NCI-H187 (cell line): ENCODE results near the gene NTMT2.
"Not testable (repeated sequence)": the region's sequence is repeated elsewhere in the genome, so short reads cannot be mapped to it uniquely, and the experiment has no call there.

ENCODE experiments used
- DNase-seq, 2 experiments: peaks; one replicate each; lab custom pipeline; 2025; lab: John Stamatoyannopoulos, UW

Gene NTMT2

DNA sequence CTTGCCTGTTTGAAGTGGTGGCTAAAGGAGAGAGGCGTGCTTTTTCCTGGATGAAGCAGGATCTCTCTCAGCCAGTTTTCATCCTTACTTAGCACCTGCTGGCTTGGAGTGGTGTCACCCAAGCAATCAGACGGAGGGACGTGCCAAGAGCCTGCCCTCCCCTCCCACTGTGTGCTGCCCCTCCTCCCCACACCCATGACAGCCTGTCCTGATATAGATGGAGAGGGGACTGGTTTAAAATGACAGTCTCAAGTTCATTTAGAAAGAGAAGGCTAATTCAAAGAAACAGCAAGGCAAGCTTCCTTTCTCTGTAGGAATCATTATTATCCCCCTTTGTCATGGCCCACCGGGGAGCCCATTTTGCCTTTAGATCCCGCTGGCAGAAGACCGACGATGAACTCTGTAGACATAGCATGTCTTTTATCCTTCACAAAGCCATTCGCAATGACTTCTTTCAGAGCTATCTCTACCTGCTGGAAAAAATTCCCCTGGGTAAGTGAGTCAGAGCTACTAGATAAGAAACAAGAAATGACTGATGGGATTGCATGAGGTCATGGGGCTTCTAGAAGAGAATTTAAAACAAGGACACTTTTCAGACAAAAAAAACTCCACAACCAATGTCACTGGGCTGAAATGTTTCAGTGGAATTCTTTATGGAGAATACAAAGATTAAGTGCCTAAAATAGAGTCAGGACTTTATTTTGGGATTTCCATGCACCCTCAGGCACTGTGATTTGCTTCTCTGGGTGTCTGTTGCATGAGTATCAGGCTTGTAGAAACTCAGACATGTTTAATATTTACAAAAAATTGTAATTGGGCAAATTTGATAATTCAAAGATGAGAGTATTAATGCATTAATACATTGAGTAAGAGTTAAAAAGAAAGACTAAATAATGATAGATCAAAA lies at the start of gene NTMT2:
Gene NTMT2, plus strand, starts transcription at position 190 of the 907 bp plus-strand sequence. Its CDS starts 149 bp downstream, at position 339.
- DNase-seq = peak; percentile 84 to 90

DNA sequence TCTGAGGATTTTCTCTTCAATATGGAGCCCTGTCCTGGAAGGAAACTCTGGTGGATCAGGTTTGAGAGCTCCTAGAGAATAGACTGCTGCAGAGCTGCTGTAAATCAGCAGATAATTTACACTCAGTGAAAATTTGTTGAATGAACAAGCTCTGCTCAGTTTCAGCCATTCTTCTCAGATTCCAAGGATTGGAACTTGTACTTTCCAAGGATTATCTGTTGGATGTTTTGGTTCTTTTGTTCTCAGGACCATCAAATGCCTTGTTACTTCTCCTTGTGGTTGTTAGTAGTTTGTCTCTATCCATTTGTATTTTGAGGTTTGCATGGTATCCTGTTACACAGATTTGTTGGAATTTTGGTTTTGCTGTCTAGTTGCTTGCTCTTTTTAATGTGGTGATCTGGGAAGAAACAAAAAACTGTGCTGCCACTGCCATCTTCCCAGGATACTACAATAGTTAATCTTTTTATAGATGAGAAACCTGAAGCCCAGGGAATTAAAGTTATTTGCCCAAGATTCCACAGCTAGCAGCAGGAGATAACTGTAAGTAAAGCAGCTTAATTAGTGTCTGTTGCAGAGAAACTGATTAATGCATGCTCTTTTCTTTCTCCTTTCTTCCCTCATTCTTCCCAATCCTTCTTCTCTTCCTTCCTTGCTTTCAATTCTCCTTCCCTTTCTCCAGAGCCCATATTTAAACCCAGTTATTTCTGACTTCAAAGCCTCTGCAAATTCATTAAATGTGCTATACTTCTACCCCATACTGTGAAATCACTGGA lies 49.6 kb upstream of the NTMT2 start:
- no peak for DNase-seq

DNA sequence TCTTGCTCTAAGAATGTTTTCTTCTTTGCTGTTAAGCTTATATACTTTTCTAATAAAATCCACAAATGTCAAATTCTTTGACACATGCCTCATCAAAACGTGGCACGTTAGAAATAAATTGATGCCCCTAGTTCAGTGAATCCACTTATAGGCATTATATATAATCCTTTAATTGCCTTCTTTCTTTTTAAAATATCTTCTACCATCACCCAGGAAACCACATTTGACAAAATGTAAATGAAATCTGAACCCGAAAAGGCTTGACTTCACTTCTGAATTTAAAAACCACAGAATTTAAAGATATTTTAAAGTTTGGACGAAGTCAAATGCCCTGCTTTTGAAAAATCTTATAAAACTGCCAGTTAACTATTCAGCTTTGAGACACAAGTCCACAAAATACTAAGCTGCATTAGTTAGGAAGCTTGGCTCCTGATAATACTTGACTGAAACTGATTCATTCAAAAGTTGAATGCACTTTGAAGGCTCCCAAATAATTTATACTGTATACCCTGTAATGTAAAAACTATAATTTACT lies 48.9 kb upstream of the NTMT2 start:
- DNase-seq = no peak

DNA sequence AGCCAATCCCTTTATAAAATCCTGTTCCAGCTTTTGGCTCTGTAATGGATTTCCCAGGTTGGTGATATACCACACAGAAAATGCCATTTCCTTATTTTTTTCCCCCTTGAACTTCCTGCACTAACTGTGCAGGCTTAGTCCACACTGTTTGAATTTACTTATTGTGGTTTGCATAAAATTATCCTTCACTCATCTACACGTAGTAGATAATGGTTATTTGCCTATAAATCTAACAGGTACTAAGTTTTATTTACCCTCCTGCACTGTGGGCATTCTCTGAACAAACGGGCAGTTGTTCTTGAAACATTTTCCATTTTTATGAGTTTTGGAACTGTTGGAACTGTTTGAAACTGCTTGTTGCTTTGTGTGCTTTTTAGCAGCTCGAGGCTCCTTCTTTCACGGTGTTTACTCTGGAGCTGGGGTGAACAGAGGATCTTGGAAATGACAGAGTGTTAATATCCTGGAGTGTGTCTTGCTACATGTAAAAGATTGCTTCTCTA lies 48.3 kb upstream of the NTMT2 start:
- no peak for DNase-seq

DNA sequence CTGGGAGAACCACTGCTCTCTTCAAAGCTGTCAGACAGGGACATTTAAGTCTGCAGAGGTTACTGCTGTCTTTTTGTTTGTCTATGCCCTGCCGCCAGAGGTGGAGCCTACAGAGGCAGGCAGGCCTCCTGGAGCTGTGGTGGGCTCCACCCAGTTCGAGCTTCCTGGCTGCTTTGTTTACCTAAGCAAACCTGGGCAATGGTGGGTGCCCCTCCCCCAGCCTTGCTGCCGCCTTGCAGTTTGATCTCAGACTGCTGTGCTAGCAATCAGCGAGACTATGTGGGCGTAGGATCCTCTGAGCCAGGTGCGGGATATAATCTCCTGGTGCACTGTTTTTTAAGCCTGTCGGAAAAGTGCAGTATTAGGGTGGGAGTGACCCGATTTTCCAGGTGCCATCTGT lies 32.6 kb upstream of the NTMT2 start:
- DNase-seq = not testable (repeated sequence)

DNA sequence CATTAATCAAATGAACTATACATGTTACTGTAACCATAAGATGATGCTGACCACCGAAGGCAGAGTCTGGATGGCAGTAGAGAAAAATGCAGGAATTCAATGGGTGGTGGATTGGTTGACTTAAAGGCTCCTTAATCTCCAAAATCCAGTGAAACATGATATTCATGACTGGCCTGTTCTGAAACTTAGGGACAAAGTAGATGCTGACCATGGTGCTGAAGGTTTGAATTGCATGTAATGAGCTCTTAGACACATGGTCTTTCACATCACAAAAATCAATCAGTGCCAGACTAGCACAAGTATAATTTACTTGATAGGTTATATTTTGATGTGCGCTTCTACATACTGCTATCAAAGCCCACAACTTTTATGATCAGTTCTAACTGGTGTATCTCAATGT lies 30.9 kb upstream of the NTMT2 start:
- no peak for DNase-seq

DNA sequence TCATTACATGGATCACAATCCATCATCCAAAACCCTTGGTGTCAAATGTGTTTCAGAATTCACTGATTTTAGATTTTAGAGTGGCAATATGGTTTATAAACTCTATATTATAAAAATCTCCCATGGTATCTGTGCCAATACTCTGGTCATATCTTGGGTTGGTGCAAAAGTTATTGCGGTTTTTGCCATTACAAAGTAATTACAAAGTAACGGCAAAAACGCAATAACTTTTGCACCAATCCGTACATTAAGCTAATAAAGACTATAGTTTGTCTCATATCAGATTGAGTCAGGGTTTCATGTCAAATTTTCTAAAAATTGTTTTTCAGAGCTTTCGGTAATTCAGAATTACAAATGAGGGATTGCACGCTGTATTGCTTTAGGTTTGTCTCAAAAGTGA lies 23.4 kb upstream of the NTMT2 start:
- DNase-seq = no peak

DNA sequence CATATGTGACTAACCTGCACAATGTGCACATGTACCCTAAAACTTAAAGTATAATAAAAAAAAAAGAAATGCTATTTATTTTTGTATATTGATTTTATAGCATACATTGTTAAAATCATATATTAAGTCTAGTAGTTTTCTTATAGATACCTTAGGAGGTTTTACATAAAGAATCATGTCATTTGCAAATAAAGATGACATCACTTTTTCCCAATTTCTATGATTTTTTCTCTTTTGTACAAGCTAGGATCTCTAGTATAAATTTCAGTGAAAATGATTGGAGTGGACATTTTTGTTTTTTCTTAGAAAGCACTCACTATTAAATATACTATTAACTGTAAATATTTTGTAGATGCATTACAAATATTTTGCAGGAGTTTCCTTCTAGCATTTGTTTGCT lies 20.5 kb upstream of the NTMT2 start:
- DNase-seq = no peak

DNA sequence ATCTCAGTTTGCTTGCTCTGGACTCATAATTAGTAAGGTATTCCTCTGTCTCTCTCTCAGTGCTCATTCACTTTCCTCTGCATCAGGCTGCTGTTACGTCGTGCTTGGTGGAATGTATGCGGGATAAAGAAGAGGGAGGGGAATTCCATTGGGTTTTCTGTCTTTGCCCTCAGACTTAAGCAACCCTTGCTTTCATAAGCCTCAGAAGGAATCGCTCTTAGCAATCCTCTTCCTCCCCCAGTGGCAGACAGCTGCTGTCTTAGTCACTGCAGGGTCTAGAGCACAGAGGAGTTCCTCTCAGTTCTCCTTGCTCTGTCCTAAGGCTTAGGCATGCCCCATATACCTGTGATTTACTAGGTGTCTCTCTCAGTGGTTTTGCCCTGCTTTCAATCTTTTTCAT lies 19.1 kb upstream of the NTMT2 start:
- DNase-seq = no peak

DNA sequence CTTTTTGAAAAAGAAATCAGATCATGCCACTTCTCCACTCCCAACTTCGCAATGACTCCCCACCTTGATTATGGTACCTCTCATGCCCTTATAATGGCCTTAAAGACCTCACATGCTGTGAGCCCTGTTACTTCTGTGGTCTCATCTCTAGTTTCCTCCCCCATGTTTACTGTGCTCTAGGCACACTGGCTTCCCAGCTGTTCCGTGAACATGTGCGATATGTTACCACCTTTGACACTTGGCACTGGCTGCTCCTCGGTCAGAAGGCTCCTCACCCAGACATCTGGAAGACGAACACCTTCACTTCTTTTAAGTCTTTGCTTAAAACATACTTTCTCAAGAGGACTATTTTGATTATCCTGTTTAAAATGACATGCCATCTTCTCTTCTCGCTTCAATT lies 14.3 kb upstream of the NTMT2 start:
- DNase-seq = no peak

DNA sequence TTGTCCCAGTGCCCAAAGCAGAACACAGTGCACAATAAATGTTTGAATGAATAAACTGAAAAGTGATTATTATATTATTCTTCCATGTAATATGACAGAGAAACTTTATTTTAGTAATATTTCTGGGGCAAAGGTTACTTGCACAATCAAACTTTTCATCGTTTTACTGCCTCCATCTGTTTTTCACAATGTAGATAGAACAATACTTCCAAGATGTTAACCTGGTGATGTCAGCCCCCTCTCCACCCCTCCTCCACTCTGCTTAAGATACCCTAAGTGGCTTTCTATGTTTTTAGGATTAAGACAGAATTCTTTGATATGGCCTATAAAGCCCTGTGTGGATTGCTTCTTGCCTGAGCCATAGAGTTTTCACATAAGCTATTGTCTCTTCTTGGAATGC lies 13.8 kb upstream of the NTMT2 start:
- DNase-seq = no peak

DNA sequence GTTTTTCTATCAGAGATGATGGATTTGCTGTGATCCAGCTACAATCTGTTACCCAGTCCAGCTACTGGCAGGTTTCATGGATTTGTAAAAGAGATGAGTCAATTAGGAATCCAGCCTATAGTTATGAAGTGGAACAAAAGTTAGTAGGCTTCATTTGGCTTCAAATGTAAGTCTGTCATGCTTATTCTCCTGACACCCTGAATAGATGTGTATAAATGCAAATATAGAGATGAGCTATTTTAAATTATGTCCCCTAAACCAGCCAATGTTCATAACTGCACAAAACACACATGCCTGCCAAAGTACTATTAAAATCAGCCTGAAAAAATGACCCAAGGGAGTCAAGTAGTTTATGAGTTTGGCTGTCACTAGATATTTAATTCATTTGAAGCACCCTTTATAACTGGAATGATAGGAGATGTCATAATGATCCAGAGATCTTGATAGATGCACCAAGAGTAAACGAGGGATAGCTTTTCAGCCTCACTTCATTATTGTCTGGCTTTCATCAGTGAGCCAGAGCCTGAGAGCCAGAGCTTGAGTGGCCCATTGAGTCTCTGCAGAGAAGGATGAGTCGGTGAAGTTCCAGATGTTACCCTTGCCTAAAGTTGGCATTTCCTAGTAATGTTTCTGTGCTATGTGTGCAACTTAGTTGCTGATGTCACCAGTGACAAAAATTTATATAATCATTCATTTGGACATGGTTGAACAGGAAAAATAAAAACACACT lies 11.8 kb upstream of the NTMT2 start:
- no peak for DNase-seq

DNA sequence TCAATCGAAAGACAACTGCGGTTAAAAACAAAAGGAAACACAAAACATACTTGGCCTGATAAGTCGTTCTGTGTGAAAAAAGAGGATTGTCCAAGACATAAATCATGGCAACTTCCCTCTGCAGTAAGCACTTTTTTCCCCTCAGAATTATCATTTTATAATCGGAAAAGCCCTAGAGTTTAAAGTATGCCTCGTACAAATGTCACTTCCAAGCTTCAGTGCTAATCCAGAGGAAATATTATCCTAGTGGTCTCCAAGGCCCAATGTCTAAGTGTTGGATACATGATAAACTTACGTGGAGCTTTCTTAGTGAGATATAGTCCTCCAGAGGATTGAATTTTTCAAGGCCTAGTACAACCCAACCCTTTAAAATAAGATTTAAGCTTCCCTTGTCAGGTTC lies 11.2 kb upstream of the NTMT2 start:
- no peak for DNase-seq

DNA sequence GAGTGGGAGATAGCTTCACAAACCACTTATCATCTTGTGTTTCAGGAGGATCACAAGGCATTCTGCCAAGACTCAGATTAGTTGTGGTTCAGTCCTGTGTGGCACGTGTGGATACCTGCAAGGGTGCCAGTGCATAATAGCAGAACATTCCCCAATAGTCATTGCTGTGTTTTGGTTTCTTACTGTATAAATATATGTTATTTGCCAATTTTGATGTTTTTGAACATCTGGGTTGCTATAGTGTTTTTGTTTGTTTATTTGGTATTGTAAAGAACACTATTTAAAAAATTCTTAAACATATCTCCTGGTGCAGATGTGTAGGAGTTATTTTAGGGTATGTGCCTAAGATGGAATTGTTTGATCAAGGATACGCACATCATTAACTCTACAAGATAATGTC lies 5.4 kb upstream of the NTMT2 start:
- DNase-seq = no peak

DNA sequence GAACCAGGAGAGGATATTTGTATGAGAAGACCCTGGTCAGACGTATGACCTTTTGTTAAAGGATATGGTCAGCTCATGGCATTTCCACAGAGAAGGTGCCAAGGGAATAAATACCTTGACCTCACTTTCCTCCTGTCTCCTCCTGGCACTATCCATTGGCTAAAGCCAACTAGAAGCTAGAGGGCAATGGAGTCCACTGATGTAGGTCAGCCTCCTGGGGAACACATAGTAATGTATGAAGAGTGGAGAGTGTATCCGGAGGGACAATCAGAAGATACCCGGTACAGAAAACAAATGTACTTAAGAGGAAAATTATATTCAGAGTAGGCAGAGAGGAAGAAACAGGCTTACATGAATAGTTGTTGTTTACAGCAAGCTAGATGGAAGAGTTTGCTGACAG lies 698 bp upstream of the NTMT2 start:
- peak in 1 of 2 experiments; percentile 75 for DNase-seq

DNA sequence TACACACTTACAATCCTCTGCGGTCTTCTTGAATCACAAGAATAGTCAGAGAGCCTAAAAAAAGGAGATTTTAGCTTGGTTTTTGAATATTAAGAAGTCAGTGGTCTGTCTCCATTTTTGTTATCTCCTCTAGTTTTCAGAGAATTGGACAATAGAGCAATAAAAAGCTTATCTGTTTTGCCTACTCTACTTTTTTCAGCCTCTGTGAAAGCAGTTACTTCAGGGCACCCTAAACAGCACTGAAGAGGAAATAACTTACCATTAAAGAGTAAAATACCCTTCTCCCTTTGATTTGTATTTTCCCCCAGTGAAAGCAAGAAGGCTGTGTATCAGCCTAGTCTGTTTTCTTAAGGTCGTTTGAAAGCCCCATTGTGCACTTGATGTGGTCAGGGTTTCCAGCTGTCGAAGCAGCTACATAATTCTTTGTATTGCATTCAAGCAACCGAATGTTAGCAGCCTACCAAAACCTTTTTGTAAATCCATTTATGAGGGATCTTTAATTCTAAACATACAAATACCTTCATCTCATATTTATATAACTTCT lies 1.0 kb downstream of the NTMT2 start:
- no peak for DNase-seq

DNA sequence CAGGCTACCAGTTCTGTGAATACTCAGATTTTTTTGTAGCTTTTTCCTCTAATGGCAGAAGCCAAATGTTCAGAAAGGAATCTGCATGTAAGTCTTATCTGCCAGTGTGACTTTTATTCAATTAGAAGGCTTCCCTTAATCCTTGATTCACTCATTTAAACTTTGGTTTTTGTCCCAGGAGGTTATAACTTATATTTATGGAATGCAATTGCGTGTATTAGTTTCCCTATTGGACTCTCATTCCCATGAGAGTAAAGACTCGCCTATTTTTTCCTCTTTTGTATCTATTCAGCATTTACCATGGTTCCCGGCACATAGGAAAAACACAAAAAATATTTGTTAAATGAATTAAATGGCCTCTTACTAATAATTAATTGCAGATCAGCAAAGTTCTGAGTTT lies 3.5 kb downstream of the NTMT2 start:
- no peak for DNase-seq

DNA sequence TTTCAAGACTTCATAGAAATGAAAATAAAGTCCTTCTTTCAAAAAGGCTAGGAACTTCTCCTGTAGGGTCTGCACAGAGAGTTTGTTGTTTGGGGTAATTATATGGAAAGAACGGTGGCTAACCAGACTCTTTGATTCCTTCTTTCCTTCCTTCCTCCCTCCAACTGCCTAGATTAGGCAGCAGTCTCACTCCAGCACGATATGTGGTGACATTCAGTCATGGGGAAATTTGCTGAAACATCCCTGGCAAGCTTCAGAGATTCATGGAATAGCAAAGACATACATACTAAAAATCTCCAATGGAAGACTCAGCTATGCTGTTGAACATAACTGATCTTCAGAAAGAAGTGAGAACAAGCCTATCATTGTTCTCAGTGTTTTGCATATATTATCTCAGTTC lies 4.3 kb downstream of the NTMT2 start:
- no peak for DNase-seq

DNA sequence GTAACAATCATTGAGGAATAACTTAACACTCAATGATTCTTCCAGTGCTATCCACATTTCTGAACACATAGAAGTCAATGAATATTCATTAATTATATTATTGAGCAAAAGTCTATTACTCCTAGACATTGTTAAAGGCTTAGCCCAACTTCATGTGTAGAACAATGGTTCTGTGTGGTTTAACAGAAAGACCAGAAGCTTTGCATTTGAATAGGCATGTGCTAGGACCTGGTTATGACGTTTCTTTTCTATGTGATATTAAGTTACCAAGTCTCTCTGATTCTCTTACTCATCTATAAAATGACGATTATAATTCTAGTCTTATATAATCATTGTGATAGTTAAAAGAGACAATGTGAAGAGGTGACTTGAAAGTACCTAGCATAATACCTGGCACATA lies 5.2 kb downstream of the NTMT2 start:
- no peak for DNase-seq

DNA sequence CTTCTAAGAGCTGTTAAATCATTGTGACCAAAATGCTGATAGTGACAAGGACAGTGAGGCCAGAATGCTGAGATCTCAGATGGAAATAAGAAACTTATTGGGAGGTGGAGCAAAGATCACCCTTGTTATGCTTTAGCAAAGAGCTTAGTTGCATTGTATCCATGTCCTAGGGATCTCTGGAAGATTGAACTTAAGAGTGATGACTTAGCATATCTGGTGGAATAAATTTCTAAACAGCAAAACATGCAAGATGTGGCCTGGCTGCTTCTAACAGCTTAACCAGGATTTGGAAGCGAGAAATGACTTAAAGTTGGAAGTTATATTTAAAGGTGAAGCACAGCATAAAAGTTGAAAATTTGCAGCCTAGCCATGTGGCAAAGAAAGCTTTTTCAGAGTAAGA lies 7.7 kb downstream of the NTMT2 start:
- DNase-seq = no peak

DNA sequence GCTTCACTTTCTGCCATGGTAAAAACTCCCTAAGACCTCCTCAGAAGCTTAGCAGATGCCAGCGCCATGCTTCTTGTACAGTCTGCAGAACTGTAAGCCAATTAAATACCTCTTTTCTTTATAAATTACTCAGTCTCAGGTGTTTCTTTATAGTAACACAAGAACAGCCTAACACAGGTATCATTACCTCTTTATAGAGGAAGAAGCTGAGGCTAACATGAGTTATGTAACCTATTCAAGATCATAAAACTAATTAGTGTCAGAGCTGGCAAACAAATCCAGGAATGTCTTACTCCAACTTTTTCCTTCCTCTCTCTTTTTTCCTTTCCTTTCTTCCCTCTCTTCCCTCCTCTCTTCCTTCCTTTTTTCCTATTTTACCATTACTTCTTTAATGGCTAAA lies 9.3 kb downstream of the NTMT2 start:
- DNase-seq = no peak

DNA sequence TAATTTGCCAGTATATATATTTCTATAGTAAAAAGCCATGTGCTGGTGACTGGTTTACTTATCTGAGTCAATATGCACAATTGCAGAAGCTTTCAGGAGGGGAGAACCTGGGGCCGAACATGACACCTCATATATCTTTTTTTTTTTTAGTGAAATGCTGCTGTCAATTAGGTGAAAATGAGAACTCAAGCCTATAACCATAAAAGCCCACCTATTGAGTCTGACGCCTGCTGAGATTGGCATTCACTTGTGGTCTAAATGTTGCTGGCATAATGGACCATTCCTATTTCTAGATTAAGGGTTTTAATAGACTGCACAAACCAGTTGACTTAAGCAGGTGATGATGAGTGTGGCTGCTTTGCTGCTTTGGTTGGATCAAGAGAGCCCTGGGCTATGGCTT lies 10.8 kb downstream of the NTMT2 start:
- DNase-seq = no peak
